Liver (tissue), 2 donors: ENCODE measurements around the gene GLRX3.

Experiments used
- CTCF ChIP-seq: fragments of 150-350 bp; IDR thresholded peaks from 2 replicates; pipeline ENCODE4 v1.5.1; 2017; ENCODE audit warnings: improper control_type of control experiment, low read depth, low read length; ENCODE audit not compliant: missing input control
- MAX ChIP-seq: IDR thresholded peaks from 2 replicates; pipeline ENCODE4 v1.6.1; 2016; ENCODE audit warnings: antibody characterized with exemption
- donor health status: healthy.

- TF ChIP-seq CTCF = no peak
- no peak for TF ChIP-seq MAX
Observed at GRCh38 chr10:130220251-130221185, 84.3 kb downstream of the GLRX3 start.
